ENCODE measurements around the gene NR6A1. TPM values are rescaled to one million over a fixed set of nuclear protein-coding genes. Genes with fewer than 3 reads are reported as not detected.

The NR6A1 gene
- total and polyA plus RNA-seq, 10 donors = 0.14 to 3.7 (median 1.9) TPM

- TF ChIP-seq POLR2AphosphoS5 (IDR thresholded peaks at IDR 0.05) (no peak), POLR2A (IDR thresholded peaks at IDR 0.05) (no peak), CTCF (IDR thresholded peaks at IDR 0.05 in 8 of 11, conservative IDR thresholded peaks at IDR 0.05 in 3 of 11) (no peak)
- 73 to 93% (median 89%) methylated on average over 4 of the region's 4 CpGs for WGBS, 5 donors
These were observed 165.9 kb downstream of the NR6A1 start for GRCh38 chr9:124605258-124605657.

GRCh38 chr9:124602632-124603031 is 168.5 kb downstream of the NR6A1 start:
- intact Hi-C loops (cut with DNase I; ENCODE audit: low total_unique reads) = no loop called here
- H3K27ac ChIP-seq = no peak overlapping the region
- 81 to 100% (median 87%) methylated on average over 2 of the region's 2 CpGs for WGBS, 5 donors

More at GRCh38 chr9:124605258-124605657, 165.9 kb downstream of the NR6A1 start:
- no peak for DNase-seq
- Histone ChIP-seq H3K27me3 (replicated peaks in 1 of 7) (no peaks in the 10 kb centered on the region), H3K27ac (no peak overlapping the region), H3K4me1 (no peaks in the 10 kb centered on the region), H3K4me3 (no peak overlapping the region), H3K36me3 (no peaks in the 10 kb centered on the region), H3K9me3 (no peaks in the 10 kb centered on the region)
- intact Hi-C loops (cut with DNase I; ENCODE audit: low total_unique reads) = no loop called here

DNA sequence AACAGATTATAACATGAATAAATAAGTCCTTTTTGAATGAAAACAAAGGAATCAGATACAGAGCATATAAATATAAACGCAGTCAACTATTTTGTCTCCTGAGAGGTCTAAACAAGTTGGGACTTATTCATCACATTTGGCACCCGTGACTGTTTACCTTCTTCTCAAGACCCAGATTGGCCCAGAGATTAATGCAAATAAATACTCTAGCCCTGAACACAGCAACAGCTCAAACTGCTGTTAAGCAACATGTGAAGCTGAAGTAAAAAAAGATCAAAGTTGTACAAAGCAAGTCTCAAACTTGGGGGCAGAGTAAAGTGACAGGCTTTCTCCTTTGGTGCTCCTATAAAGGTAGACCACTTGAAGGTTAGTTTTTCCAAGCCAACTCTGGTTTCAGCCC is 168.9 kb downstream of the NR6A1 start:
- Histone ChIP-seq H3K9me3 (no peaks in the 10 kb centered on the region), H3K27ac (no peak overlapping the region), H3K4me1 (no peaks in the 10 kb centered on the region), H3K4me3 (no peak overlapping the region), H3K27me3 (replicated peaks in 1 of 7) (no peaks in the 10 kb centered on the region), H3K36me3 (no peaks in the 10 kb centered on the region)
- TF ChIP-seq CTCF (IDR thresholded peaks at IDR 0.05 in 8 of 11, conservative IDR thresholded peaks at IDR 0.05 in 3 of 11) (no peak), POLR2AphosphoS5 (IDR thresholded peaks at IDR 0.05) (no peak), POLR2A (IDR thresholded peaks at IDR 0.05) (no peak)
- intact Hi-C loops (cut with DNase I; ENCODE audit: low total_unique reads) = no loop called here
- WGBS, 5 donors = 76 to 88% (median 83%) methylated on average over 2 of the region's 2 CpGs
- DNase-seq = no peak

More at GRCh38 chr9:124602632-124603031, 168.5 kb downstream of the NR6A1 start:
- TF ChIP-seq POLR2A (IDR thresholded peaks at IDR 0.05) (no peak), CTCF (IDR thresholded peaks at IDR 0.05 in 8 of 11, conservative IDR thresholded peaks at IDR 0.05 in 3 of 11) (no peak), POLR2AphosphoS5 (IDR thresholded peaks at IDR 0.05) (no peak)
- Histone ChIP-seq H3K4me3 (no peak overlapping the region), H3K9me3 (no peaks in the 10 kb centered on the region), H3K4me1 (no peaks in the 10 kb centered on the region), H3K36me3 (no peaks in the 10 kb centered on the region), H3K27me3 (replicated peaks in 1 of 7) (no peaks in the 10 kb centered on the region)
- no peak for DNase-seq

GRCh38 chr9:124600407-124600806 is 170.7 kb downstream of the NR6A1 start:
- intact Hi-C loops (cut with DNase I; ENCODE audit: low total_unique reads) = no loop called here
- Histone ChIP-seq H3K36me3 (no peaks in the 10 kb centered on the region), H3K9me3 (no peaks in the 10 kb centered on the region), H3K27me3 (replicated peaks in 1 of 7) (no peaks in the 10 kb centered on the region), H3K27ac (no peak overlapping the region), H3K4me3 (no peak overlapping the region), H3K4me1 (no peaks in the 10 kb centered on the region)
- TF ChIP-seq POLR2A (IDR thresholded peaks at IDR 0.05) = no peak
- no peak for TF ChIP-seq POLR2AphosphoS5 (IDR thresholded peaks at IDR 0.05)
- TF ChIP-seq CTCF (IDR thresholded peaks at IDR 0.05 in 8 of 11, conservative IDR thresholded peaks at IDR 0.05 in 3 of 11) = no peak
- no peak for DNase-seq
